HG02588 (cell line): ENCODE measurements around the gene ZG16.
A peak's percentile ranks its signal among the peaks of the same experiment; 100 is the strongest.

Experiments
- ATAC-seq: cut with Tn5 transposase; IDR thresholded peaks from one replicate; pipeline ENCODE4 v1.9.1; 2021; ENCODE audit warnings: mild to moderate bottlenecking, moderate library complexity; ENCODE audit not compliant: unreplicated experiment

ZG16 gene

DNA sequence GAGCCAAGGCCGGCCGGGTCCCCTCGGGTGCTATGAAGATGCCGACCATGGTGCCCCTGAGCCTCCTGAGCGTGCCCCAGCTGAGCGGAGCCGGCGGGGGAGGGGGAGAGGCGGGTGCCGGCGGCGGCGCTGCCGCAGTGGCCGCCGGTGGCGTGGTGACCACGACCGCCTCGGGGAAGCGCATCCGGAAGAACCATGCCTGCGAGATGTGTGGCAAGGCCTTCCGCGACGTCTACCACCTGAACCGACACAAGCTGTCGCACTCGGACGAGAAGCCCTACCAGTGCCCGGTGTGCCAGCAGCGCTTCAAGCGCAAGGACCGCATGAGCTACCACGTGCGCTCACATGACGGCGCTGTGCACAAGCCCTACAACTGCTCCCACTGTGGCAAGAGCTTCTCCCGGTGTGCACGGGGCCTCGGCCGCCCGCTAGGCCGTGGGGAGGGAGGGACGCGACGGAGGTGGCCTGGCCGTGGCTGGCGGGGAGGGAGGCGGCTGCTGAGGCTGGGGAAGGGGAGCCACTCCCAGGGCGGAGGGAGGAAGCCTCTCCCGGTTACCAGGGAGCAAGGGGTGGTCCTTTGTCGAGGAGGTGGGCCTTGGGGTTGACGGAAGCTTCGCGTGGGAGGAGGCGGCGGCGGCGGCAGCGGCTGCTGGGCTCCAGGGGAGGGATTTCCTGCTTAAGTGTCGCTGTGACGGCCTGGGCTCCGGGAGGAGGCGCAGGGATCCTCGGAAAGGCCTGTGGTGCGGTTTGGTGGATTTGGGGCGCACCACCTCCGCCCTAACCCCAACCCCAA lies 29.6 kb downstream of the ZG16 start:
- ATAC-seq = peak; percentile 17

DNA sequence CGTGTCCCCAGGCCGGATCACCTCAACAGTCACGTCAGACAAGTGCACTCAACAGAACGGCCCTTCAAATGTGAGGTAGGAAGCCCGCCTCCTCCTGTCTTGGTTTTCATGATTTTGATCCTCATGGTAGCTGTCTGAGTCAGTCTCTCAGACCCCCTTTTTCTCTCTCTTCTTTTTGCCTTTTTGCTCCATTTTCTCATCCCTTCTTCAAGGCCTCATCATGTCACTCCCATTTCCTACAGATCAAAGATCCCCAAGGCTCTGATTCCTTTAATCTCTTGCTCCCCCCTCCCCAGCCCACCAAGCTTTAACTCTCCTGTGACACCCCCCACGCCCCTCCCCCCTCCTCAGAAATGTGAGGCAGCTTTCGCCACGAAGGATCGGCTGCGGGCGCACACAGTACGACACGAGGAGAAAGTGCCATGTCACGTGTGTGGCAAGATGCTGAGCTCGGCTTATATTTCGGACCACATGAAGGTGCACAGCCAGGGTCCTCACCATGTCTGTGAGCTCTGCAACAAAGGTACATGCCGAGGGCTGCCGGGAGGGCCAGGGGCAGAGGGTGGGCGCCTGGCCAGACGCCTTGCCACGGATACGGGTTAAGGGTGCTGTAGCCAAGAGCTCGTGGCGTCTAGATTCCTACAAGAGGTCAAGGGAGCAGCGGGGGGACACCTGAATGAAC lies 30.3 kb downstream of the ZG16 start:
- ATAC-seq = no peak

DNA sequence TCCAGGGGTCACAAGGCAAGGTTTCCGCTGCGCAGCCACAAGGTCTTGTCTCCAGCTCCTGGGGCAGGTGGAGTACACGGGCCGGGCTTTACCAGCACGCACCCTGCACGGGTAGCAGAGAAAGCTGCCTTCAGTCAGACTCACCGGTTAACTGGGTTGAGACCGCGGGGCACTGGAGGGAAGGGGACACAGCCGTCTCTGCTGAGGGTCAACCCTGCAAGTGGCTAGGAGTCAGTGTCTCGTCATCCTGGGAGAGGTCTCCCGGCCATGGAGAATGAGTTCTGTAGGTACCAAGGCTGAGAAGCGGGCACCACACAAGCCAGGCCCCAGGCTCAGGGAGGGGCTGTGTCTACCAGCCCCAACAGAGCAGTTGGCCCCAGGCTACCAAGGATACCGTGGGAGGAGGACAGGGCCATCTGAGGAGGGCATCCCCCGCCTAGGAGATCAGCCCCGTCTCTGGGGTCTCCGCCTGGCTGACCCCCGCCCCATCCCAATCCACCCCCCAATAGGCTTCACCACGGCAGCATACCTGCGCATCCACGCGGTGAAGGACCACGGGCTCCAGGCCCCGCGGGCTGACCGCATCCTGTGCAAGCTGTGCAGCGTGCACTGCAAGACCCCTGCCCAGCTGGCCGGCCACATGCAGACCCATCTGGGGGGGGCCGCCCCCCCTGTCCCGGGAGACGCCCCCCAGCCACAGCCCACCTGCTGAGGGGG lies 31.1 kb downstream of the ZG16 start:
- no peak for ATAC-seq

DNA sequence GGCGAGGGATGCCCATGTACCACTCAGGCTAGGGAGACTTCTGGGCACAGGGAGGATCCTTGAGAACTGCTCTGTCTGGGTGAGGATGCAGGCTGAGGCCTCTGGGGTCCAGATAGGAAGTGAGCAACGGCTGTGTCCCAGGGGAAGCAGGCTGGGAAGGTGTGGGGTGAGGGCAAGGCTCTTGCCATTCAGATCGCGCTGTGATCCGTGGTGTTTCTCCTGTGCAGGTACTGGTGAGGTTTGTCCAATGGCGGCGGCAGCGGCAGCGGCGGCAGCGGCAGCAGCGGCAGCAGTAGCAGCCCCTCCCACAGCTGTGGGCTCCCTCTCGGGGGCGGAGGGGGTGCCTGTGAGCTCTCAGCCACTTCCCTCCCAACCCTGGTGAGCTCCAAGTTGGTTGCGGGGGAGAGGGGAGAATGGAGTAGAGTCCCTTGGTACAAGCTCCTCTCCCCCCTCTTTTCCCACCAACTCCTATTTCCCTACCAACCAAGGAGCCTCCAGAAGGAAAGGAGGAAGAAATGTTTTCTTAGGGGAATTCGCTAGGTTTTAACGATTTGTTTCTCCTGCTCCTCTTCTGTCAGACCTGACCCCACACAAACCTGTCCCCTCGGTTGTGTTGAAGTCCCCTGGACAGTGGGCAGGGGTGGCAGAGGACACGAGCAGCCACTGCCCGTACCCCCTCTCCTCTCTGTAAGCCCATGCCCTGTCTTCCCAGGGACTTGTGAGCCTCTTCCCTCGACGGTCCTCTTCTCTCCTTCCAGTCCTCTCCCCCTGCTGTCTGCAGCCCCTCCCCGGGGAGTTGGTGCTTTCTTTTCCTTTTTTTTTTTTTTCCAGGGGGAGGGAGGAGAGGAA lies 32.0 kb downstream of the ZG16 start:
- no peak for ATAC-seq

DNA sequence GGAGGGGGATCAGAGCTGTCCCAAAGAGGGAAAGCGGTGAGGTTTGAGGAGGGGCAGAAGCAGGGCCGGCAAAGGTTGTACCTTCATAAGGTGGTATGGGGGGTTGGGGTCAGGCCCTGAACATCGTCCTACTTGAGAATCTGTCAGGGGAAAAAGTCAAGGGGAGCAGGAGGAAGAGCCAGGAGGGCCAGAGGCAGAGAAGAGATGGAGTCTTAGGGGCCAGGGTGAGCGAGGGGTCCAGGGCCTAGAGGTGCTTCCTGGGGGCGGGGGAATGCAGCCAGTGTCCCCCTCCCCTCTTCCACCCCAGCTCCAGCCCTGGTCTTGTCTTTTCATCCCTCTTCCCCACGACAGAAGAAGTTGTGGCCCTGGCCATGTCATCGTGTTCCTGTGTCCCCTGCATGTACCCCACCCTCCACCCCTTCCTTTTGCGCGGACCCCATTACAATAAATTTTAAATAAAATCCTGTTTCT lies 32.7 kb downstream of the ZG16 start:
- ATAC-seq = no peak

DNA sequence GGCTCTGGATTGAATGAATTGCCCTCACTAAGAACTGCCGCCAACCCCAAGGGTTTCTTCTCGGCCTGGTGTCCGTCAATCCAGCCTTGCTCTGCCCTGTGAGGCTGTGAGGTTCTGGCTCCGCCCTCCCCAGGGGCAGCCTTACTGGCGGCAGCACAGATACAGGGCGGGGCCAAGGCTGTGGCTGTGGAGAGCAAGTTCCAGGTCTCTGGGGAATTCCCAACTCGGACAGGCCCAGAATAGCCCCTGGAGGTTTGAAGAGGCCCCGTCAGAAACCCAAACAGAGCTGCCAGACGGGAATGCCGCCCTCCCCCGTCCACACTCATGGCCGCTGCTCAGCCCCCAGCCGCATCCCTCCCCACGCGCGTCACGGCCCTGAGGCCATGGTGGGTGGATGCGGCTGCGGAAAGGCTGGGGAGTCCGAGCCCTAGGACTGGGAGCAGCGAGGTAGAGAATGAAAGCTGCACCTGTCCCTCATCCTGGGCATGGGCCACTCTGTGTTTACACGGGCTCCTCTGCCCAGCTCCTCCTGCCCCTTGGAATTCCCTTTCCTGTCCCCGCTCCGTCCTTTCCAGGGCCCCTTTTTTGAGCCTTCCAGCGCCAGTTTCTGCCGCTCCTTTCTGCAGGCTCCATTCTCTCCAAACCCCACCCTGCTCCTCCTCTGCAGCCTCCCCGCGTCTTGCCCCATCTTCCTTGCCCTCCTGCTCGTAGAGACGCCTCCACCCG lies 33.3 kb downstream of the ZG16 start:
- peak; percentile 34 for ATAC-seq

DNA sequence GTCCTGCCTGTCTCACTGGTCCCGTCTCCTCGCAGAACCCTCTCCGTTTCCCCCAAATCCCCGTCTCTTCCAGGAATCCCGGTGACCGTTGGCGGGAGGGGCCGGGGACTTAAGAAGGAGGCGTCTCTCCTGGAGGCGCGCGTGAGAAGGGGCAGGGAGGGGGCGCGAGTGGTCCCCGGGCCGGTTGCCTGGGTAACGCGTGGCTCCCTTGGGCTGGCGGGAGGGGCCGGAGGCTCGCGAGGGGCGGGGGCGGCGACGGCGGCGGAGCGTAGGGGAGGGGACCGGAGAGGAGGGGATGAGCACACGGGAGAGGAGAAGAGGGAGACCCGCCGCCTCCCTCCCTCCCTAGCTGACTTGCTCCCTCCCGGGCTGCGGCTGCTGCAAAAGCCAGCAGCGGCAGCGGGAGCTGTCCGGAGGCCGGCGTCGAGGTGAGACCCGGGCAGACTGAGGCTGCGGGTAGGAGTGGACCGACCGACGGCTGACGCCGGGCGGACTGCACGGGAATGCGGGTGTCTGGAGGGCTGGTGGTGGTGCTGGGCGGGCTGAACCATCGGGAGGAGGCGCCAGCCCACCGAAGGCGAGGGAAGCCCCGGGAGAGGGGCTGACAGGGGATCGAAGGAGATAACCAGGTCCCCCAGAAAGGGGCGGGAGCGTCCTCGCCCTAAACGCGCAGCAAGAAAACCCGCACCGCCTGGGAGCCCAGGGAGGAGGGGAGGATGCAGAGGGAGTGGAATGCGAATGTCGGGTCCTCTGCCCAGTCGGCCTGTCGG lies 34.0 kb downstream of the ZG16 start, which contains the start of gene PRRT2:
Gene PRRT2, plus strand, starts transcription at position 298 of the 770 bp plus-strand sequence. CDS start 862 bp downstream, outside the sequence.
- ATAC-seq = no peak

DNA sequence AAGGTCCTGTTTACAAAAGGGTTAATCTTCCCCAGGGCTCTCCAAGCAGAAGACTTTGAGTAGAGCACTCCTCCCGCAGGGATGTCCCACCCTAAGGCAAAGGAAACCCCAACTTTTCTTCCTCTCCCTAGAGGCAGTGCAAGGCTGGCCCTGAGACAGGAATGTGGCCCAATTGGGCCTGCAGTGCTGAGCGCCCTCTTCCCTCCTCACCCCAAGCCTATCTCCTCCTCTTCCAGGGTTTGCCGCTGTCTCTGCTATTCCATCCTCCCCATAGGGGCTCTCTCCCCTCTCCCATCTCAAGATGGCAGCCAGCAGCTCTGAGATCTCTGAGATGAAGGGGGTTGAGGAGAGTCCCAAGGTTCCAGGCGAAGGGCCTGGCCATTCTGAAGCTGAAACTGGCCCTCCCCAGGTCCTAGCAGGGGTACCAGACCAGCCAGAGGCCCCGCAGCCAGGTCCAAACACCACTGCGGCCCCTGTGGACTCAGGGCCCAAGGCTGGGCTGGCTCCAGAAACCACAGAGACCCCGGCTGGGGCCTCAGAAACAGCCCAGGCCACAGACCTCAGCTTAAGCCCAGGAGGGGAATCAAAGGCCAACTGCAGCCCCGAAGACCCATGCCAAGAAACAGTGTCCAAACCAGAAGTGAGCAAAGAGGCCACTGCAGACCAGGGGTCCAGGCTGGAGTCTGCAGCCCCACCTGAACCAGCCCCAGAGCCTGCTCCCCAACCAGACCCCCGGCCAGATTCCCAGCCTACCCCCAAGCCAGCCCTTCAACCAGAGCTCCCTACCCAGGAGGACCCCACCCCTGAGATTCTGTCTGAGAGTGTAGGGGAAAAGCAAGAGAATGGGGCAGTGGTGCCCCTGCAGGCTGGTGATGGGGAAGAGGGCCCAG lies 34.9 kb downstream of the ZG16 start:
- no peak for ATAC-seq

DNA sequence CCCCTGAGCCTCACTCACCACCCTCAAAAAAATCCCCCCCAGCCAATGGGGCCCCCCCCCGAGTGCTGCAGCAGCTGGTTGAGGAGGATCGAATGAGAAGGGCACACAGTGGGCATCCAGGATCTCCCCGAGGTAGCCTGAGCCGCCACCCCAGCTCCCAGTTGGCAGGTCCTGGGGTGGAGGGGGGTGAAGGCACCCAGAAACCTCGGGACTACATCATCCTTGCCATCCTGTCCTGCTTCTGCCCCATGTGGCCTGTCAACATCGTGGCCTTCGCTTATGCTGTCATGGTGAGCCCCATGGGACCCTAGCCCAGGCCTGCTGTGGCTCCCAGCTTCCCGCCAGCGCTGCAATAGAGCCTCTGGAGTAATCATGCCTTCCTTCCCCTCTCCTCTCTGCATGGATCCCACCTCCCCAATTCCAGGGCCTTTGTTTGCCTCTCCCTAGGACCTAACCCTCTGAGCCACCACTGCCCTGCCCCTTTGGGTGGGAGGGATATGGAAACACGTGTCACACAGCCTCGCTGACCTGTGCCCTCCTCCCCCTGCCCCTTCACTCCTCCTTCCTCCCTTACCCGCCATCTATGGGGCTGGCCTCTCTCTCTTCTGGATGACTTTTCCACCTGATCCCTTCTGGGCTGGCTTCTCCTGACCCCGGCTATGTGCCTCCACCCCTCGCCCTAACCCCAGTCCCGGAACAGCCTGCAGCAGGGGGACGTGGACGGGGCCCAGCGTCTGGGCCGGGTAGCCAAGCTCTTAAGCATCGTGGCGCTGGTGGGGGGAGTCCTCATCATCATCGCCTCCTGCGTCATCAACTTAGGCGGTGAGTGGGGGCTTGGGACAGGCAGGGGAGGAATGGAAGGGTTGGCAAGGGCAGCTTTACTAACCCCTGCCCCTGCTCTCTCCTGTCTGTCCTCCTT lies 35.8 kb downstream of the ZG16 start:
- no peak for ATAC-seq

DNA sequence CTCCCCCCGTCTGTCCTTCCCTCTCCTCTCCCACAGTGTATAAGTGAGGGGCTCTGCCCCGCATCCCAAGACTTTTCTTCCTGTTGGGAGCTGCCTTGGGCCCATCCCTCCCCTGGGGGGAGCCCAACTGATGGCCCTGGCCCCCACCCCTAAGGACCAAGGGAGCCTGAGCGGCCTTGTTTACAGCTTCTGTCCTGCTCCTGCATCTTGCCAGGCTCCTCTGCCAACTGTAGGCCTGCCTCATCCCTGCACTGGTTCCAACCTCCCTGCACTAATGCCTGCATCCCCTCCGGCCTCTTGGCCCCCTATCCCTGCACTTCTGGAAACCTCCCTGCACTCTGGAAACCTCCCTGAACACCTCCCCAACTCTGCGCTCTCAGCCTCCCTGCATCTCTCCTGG lies 36.5 kb downstream of the ZG16 start:
- ATAC-seq = no peak

DNA sequence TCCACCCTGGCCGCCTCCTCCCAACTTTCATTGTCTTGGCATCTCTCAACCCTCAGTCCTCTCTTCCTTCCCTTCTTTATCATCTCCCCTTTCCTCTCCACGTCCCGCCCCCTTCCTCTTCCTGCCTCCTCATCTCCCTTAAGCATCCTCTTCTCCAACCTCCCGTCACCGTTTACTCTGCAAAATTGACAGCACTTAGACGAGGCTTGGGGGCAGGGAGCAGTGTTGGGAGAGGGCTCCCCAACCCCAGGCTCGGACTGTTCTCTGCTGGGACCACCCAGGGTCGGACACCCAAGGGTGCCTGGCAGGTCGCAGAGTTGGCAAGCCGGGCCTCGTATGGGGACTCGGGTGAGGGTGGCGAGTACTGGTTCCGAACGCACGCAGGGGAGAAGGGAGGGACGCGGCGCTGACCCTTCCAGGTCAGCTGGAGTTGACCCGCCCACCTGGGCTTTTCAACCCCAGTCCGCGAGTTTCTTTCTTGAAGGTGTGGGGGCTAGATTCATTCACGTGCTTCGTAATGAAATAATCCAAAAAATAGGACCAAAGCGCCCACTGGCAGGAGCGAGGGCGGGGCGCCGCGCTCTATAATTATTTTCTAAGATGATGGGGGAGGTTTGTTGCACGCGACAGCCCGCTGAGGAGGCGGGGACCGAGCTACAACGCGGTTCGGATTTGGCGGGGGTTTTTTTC lies 37.1 kb downstream of the ZG16 start:
- no peak for ATAC-seq

DNA sequence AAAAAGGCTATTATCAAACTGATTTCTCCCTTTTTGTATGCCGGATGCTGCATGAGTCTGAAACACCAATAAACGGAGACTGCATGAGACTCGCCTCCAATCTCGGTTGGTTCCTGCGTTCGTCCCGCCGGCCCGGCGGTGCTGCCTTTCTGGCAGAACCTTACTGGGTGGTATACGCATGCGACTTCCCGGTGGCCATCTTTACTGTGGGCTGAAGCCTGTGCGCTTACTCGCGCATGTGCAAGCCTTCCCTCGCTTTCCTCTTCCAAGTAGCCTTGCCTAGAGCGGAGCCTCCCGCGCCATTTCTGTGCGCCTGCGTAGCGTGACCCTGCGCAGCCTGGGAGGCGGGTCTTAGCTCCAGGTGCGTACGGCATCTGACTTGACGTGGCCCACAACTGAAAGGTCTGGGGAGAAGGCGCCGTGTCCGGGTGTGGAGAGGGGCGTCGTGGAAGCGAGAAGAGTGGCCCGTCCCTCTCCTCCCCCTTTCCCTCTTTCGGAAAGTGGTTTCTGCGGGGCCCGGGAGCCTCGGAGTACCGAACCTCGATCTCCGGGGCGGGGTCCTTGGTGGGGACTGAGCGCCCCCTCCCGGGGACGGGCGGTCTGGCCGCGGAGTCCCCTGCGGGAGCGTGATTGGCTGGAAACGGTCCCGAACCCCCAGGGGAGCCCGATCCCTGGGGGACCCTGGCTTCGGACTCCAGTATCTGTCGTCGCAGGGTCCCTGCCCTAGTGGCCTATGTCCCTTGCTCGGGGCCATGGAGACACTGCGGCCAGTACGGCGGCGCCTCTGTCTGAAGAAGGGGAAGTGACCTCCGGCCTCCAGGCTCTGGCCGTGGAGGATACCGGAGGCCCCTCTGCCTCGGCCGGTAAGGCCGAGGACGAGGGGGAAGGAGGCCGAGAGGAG lies 38.0 kb downstream of the ZG16 start, which contains the start of gene PAGR1:
Gene PAGR1, plus strand, starts transcription at position 360 of the 901 bp plus-strand sequence. Its CDS starts 374 bp downstream, at position 734.
- ATAC-seq = peak; percentile 49

DNA sequence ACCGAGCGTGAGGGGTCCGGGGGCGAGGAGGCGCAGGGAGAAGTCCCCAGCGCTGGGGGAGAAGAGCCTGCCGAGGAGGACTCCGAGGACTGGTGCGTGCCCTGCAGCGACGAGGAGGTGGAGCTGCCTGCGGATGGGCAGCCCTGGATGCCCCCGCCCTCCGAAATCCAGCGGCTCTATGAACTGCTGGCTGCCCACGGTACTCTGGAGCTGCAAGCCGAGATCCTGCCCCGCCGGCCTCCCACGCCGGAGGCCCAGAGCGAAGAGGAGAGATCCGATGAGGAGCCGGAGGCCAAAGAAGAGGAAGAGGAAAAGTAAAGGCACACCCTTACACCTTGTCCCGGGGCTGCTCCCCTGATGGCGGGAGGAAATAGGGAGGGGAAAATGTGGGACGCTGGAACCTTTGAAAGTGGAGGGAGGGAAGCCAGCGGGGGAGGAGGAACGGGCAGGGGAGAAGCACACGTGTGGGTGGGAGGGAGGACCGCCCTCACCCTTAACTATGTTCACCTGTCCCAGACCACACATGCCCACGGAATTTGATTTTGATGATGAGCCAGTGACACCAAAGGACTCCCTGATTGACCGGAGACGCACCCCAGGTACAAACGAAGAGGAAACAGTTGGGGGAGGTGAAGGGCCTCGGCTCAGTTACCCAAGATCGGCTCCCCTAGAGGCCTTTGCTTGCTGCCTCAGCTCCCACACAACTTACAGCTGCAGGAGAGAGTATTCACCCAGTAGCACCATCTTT lies 38.8 kb downstream of the ZG16 start:
- peak; percentile 13 for ATAC-seq

DNA sequence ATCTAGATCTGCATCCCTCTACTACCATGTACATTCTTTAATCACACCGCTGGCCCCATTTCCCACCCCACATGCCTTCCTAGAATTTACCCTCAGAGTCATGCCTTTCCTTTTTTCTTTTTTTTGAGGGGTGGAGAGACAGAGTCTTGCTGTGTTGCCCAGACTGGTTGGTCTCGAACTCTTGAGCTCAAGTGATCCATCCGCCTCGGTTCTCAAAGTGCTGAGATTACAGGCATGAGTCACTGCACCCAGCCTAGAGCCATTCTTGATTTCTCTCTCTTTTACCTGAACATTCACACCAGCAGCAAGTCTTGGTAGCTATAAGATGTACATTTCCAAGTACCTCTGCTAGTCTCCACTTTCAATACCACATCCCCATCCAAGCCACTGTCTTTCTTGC lies 40.0 kb downstream of the ZG16 start:
- no peak for ATAC-seq

DNA sequence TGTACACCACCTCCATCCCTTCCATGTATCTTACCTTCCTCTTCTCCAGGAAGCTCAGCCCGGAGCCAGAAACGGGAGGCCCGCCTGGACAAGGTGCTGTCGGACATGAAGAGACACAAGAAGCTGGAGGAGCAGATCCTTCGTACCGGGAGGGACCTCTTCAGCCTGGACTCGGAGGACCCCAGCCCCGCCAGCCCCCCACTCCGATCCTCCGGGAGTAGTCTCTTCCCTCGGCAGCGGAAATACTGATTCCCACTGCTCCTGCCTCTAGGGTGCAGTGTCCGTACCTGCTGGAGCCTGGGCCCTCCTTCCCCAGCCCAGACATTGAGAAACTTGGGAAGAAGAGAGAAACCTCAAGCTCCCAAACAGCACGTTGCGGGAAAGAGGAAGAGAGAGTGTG lies 41.5 kb downstream of the ZG16 start:
- no peak for ATAC-seq
